GM18502 (cell line): ENCODE data around the gene GUF1.
"Not testable (repeated sequence)": the region's sequence is repeated elsewhere in the genome, so short reads cannot be mapped to it uniquely, and the experiment has no call there.

Source experiments
- ATAC-seq: cut with Tn5 transposase; IDR thresholded peaks from one replicate; pipeline ENCODE4 v1.9.1; 2021; ENCODE audit warnings: mild to moderate bottlenecking; ENCODE audit not compliant: unreplicated experiment, poor library complexity

The GUF1 gene

DNA sequence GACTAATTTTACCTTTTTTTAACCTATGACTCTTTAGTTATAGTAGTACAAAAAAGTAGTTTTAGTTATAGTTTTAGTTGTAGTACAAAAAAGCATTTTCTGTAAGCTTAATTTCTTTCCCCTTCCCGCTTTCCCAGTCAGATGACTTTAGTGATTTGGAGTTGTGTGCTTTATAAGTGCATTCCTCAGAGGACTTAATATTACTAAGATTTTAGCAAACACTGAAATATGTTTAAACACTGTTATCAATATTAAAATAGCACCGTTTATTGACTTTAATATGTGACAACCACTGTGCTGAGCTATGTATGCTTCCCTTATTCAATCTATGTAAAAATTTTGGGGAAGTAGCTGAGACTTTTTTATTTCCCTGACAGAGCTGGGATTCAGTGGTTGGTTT lies 22.8 kb downstream of the GUF1 start:
- ATAC-seq: no peak

DNA sequence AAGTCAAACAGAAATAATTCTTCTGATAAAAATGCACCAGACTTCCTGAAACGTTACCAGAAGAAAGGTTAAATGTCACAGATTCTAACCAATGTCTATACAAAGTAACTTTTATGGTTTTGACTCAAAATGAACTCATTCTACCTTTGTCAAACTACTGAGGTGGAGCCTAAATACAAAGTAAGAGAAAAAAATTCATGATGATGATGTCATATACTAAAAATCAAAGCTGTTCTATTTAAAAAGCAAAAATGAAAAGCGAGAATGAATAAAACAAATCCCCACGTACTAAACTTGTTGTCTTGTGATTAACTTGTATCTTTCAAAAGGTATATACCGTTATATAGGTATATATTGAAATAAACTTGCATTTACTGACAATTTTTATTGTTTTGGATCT lies 26.5 kb downstream of the GUF1 start:
- ATAC-seq: no peak

GRCh38 chr4:44713125-44713524 lies 34.9 kb downstream of the GUF1 start:
- ATAC-seq: no peak

- no peak for ATAC-seq
Measured at GRCh38 chr4:44716597-44716996, 38.4 kb downstream of the GUF1 start.

DNA sequence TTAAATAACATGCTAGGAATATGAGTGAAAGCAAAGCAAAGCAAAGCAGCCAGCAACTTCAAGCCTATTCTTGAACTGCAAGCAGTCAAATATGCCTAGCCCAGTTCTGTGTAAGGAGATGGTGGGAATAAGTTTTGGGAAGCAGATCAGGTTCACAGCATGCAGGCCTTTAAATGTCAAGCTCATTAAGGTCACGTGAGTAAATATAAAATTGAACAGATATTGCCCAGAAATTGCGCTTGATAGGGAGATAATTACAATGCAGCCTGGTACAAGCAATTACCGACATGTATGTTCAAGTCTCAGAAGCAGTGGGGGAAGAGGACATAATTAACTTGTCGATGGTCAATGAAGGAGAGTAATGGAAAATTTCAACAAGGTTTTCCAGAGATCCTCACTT lies 42.2 kb downstream of the GUF1 start:
- ATAC-seq: no peak

GRCh38 chr4:44722001-44722400 lies 43.8 kb downstream of the GUF1 start:
- ATAC-seq: no peak

GRCh38 chr4:44725166-44725565 lies 46.9 kb downstream of the GUF1 start:
- ATAC-seq: no peak

GRCh38 chr4:44725726-44726037 lies 47.5 kb downstream of the GUF1 start:
- ATAC-seq: no peak

DNA sequence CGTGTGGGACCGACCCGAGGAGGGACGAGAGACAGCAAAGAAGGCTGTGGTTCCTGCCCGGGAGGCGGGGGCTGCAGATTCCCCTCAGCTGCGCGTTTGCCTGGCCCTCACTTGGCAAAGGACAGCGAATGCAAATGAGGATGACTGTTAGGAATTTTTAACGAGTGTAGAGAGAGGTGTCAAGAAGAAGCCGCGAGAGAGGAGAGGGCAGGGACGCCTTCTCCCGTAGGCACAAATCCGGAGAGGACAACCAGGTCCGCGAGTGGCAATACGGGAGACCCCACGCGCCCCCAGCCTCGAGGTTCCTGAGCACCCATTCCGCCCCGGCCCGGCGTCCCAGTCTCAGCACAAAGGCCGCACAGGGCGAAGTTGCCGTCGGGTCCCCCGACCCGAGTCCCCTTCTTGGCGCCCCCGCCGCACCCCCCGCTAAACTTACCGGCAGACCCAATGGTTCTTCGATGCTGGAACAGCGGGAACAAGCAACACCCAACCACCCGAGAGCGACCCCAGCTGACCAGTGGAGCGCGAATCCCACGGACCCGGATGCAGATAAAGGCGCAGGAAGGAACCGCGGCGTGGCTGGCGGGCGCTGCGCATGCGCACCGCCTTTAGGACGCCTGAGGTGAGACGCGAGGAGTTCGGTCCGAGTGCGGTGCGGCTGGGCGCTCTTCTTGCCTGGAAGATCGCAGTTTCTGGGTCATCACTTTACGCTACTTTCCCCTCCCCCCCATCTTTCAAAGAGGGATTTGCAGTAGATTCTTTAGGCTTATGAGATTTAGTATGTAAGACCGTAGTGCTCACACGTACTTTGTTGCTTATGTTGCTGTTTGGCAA lies 48.0 kb downstream of the GUF1 start, which contains the start of gene GNPDA2:
Gene GNPDA2, minus strand, starts transcription at position 519 of the 834 bp plus-strand sequence. CDS start 4,349 bp downstream, outside the sequence.
- ATAC-seq: peak; percentile 90

- no peak for ATAC-seq
Measured at GRCh38 chr4:44727471-44727870, 49.3 kb downstream of the GUF1 start.

GRCh38 chr4:44728694-44729093 lies 50.5 kb downstream of the GUF1 start:
- not testable (repeated sequence) for ATAC-seq

GRCh38 chr4:44736900-44737299 lies 58.7 kb downstream of the GUF1 start:
- ATAC-seq: no peak

DNA sequence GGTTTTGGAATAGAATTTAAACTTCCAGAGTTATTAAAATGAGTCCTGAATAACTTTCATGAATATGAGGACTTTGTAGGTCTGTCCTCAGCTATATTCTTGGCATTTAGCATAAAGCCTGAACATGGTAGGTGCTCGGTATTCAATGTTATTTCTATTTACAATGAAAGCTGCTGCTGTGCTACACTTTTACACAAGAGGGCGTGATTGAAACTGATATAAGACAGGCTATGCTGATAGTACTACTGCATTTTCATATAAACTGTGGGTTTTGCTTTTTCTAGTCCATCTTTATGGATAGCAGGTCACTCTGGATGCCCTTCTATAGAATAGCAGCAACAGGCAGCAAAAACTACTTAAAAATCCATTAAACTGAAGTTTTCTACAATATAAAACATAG lies 60.4 kb downstream of the GUF1 start:
- ATAC-seq: peak; percentile 85

GRCh38 chr4:44740201-44740600 lies 62.0 kb downstream of the GUF1 start:
- ATAC-seq: no peak
